ENCODE measurements around the gene PITX1. TPM values are rescaled to one million over a fixed set of nuclear protein-coding genes. Genes with fewer than 3 reads are reported as not detected.

PITX1 gene
- total RNA-seq, 1 experiment from 2014 or later = 31.0 TPM

- DNase-seq (ENCODE audit: low read depth, low spot score) (no peak), ATAC-seq (no peak)
- Histone ChIP-seq H3K27me3 (ENCODE audit: insufficient read depth, low read length) (no peaks in the 10 kb centered on the region), H3K4me2 (ENCODE audit: low read length) (no peak overlapping the region), H3K9me2 (ENCODE audit: insufficient read depth) (no peaks in the 10 kb centered on the region), H3K9ac (ENCODE audit: low read length) (no peak overlapping the region), H3K9me3 (ENCODE audit: control insufficient read depth in 1 of 2, insufficient read depth in 1 of 2, low read depth in 1 of 2, low read length in 2 of 2) (peaks cover 0 to 3% of the 10 kb centered on the region in 2 experiments; a peak in 2 of 4 replicates), H3K4me3 (replicated peaks in 1 of 2; ENCODE audit: low read depth in 1 of 2, low read length in 2 of 2) (no peak overlapping the region), H2AFZ (ENCODE audit: low read depth, low read length, poor library complexity, severe bottlenecking) (no peak overlapping the region), H3K79me2 (ENCODE audit: insufficient read depth, low read length) (no peaks in the 10 kb centered on the region), H3K27ac (ENCODE audit: low read depth, low read length) (no peak overlapping the region), H3K36me3 (ENCODE audit: control insufficient read depth in 1 of 2, insufficient read depth in 2 of 2, low read length in 2 of 2) (no peaks in the 10 kb centered on the region), H4K20me1 (ENCODE audit: insufficient read depth) (no peaks in the 10 kb centered on the region), H3K4me1 (ENCODE audit: control insufficient read depth in 1 of 2, insufficient read depth in 2 of 2, low read length in 2 of 2) (no peaks in the 10 kb centered on the region)
- no TSS peak for BruUV-seq (replicated peaks)
- intact Hi-C loops (cut with micrococcal nuclease) = no loop called here
- TF ChIP-seq EZH2 (IDR thresholded peaks at IDR 0.05) (no peak), SIN3A (IDR thresholded peaks at IDR 0.05; ENCODE audit: low read depth) (no peak), YY1 (IDR thresholded peaks at IDR 0.05; ENCODE audit: extremely low read depth, insufficient replicate concordance, low read depth, low read length) (no peak), RAD21 (IDR thresholded peaks at IDR 0.05; ENCODE audit: low read depth) (no peak), TCF7L2 (IDR thresholded peaks at IDR 0.05; ENCODE audit: borderline replicate concordance, extremely low read depth, insufficient read depth, insufficient read length) (no peak), ELF1 (IDR thresholded peaks at IDR 0.05; ENCODE audit: borderline replicate concordance, low read depth) (no peak), JUND (IDR thresholded peaks at IDR 0.05) (no peak), FOSL1 (IDR thresholded peaks at IDR 0.05; ENCODE audit: low read depth) (no peak), CEBPB (IDR thresholded peaks at IDR 0.05; ENCODE audit: low read depth) (no peak), POLR2AphosphoS5 (IDR thresholded peaks at IDR 0.05; ENCODE audit: low read depth, low read length) (no peak), CTCF (IDR thresholded peaks at IDR 0.05 in 2 of 3, conservative IDR thresholded peaks at IDR 0.05 in 1 of 3; ENCODE audit: borderline replicate concordance in 1 of 3, insufficient read depth in 1 of 3, low read depth in 2 of 3, low read length in 2 of 3) (no peak), REST (IDR thresholded peaks at IDR 0.05; ENCODE audit: low read depth) (no peak), SP1 (IDR thresholded peaks at IDR 0.05; ENCODE audit: low read depth) (no peak), MAX (IDR thresholded peaks at IDR 0.05) (no peak), ATF3 (IDR thresholded peaks at IDR 0.05) (no peak), EZH2phosphoT487 (IDR thresholded peaks at IDR 0.05; ENCODE audit: borderline replicate concordance) (no peak), ZFX (IDR thresholded peaks at IDR 0.05) (no peak), ZNF274 (IDR thresholded peaks at IDR 0.05; ENCODE audit: low read depth, low read length) (no peak), CBX3 (IDR thresholded peaks at IDR 0.05; ENCODE audit: low read depth) (no peak)
- RAD21 ChIA-PET (ENCODE audit: low non-redundant PET in 1 of 2, low total read pairs in 2 of 2, uncharacterized antibody in 2 of 2, unreplicated experiment in 2 of 2) = no interaction called here
- CTCF ChIA-PET = no interaction called here
- POLR2A ChIA-PET = no interaction called here
These were observed 42.0 kb upstream of the PITX1 start for GRCh38 chr5:135076051-135076491.
